ENCODE measurements around the gene SREBF1.

SREBF1 gene

DNA sequence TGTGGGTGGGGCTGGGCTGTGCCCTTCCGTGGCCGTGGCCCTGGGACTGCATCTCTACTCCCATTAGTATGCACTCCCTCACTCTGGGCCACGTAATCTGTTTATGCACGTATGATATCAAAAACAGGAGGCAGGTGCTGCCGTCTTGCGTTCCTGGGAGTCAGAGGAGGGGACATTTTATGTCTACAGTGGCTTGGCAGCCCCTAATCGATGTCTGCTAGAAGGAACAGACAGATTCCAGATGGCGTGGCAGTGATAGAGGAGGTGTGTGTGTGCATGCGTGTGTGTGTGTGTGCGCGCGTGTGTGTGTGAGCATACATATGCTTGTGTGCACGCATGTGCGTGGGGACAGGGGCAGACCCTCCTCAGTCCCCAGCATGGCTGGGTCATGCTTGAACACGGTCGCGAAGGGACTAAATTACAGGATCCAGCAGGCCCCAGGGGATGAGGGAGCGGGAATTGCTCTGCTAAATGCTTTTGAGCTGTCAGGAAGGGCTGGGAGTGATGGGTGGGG, 44.7 kb downstream of the SREBF1 start:
- no peak for DNase-seq

DNA sequence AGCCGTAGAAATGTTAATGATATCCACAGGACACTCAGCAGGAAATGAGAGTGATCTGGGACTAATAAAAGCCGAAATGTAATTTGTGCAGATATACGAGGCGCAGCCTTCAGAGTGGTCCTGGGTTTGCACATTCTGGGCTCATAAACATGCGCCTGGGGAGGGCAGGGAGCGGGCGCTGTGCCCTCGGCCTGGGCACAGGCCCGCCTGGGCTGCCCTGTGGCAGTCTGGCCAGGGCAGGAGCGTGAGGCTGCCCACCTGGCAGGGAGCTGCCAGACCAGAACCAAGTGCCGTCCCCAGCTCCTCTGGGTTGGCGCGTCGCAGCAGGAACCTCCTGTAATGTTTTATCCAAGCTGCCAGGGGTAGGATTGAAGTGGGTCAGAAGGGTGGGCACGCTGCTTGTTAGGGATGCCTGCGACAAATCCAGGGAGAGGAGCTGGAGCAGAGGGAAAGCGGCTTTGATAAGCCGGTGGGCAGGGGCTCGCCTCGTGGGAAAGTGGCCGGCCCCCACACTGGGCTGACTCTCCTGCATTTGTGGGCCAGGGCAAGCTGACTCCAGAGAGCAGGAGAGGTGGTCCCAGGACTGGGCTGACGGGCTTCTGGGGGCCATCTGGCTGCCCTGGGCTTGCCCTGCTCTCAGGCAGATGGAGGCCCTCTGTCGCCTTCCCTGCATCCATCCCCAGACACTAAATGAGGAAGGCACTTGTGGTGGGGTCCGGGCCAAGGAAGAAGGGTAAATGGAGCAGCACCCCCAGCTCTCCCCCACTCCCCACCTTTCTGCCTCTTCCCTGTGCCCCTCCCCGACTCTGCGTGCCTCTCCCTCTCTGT, 45.9 kb downstream of the SREBF1 start:
- DNase-seq: no peak

DNA sequence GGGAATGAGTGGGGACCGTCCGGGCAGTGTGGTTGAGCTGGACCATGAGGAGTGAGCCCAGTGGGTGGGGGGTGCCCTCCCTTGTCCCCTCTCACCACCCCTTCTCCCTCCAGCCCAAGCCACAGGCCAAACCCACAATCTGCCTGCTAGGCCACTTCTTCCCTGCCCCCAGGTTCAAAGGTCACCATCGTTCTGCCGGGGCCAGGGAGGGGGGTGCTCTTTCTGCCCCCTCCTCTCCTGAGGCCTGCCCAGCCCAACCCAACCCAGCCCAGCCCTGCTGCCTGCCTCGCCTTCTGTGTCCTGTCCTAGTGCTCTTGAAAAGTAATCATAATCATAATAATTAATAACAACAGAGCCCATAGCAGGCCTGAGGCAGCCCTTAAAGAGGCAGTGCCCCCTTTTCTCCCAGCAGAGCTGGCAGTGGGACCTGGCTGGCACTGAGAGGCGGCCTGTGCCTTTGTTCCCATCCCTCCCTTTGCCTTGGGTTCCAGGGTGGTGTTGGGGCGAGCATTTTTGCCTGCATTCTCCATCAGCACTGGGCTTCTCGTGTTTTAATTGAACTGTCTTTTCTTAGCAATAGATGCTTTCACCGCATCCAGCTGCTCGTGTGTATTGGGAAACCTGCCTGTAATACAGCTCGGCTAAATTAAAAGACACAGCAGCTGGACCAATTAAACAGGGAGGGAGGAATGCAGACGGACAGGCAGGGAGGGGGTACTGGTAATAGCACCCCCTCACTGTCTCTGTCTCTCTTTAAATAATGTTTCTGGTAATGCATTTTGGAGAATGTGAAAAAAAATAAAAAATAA, 46.8 kb downstream of the SREBF1 start:
- DNase-seq: no peak

DNA sequence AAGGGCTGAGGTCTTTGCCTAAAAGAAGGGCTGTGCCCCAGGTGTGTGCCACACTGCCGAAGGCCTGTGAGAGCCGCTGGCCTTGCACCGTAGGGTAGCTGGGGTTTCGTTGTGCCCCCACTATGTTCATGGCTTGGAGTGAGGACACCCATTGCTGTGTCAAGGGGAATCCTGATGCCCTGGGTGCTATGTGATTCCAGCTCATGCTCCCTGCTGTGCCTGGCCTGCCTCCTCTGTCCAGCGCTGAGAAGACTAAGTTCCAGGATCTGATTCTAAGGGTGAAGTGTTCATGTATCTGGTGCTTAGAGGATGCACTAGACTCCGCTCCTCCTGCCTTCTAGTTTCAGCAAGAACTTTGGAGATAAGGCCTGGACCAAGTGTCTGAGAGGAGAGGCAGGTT, 47.4 kb downstream of the SREBF1 start:
- DNase-seq: no peak

DNA sequence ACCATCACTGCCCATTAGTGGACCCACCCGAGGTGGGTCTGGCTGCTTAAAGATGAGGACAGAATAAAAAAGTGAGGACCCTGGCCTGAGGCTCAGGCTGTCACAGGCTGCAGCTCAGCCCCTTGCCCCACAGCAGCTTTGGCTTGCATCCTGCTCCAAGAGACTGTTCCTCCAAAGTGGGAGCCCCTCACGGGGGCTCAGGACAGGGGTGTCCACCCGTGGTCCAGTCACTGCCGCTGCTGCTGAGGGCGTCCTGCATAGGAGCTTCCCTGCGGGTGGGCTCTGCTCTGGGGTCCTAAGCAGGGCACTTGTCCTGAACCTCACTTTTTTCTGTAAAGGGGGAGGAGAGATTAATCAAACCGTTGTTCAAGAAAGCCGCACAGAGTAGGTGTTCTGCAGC, 47.8 kb downstream of the SREBF1 start:
- DNase-seq: no peak

DNA sequence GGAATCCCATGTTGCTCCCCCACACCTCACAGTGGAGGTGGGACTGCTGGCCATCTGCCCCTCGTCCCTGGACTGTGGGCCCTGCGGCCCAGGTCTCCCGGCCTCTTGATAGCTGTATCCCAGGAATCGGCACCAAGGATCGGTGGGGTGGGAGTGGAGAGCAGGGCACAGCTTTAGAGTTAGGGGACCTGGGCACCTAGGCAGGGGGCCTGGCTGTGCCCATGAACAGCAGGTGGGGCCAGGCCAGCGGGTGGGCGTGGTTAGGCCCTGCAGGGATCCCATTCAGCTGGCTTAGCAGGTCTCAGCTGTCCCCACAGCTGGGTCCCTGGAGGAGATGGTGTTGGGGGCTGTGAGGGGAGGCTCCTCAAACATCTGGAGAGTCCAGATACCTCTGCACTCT, 49.2 kb downstream of the SREBF1 start:
- no peak for DNase-seq

DNA sequence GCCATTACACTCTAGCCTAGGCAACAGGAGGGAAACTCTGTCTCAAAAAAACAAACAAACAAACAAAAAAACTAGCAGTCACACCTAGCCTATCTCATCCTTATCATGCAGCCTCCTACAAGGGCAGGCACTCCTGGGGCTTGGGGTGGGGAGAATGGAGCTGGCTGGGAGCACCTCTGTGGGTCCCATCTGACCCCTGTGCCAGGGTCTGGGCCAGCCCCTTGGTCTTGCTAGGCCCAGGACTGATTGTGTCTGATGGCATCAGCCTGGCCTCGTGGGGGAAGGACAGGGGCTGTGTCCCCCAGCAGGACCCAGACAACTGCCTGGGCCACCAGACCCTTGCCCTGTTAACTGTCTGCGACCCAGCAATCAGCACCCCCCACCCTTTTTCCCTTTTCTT, 49.8 kb downstream of the SREBF1 start:
- no peak for DNase-seq

DNA sequence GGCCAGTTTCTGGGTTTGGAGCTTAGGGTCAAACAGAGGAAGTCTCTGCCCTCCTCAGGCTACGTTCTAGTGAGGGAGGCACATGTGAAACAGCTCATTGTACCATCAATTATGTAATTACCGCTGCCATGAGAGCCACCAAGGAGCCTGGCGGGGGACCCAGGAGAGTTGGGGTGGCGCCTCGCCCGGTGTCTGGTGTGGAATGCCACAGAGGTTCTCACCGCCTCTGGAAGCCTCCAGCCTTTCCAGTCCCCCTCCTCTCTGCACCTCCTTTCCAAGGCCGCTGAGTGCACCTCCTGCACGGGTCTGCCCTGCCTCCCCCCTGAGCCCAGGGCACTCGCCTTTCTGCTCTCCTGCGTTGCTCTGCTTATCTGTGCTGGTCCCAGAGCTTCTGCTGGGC, 51.4 kb downstream of the SREBF1 start:
- DNase-seq: no peak

DNA sequence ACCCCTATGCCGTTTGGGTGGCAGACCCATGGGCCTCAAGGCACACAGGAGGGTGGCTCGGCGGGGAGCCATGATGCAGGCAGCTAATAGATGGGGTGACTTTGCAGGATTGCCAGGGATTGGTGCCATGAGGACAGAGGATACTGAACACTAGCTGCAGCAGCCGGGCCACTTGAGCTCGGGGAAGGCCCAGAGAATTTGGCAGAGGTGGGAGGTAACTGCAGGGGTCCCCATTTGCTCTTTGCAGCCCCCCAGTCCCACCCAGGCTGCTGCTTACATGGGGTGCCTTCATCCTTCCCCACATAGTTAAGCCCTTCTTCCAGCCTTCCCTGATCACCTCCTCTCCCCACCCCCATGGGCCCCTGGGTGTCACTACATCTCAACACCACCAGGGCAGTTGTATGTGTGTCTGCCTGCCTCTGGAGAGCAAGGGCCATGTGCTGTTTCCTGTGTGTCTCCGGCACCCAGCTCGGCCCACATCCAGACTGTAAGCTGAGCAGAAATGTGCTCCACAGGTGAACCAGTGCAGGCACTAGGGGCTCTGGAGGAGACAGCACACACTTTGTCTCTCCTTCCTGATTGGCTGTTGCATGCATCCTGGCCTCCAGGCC, 52.0 kb downstream of the SREBF1 start:
- peak; percentile 24 for DNase-seq

DNA sequence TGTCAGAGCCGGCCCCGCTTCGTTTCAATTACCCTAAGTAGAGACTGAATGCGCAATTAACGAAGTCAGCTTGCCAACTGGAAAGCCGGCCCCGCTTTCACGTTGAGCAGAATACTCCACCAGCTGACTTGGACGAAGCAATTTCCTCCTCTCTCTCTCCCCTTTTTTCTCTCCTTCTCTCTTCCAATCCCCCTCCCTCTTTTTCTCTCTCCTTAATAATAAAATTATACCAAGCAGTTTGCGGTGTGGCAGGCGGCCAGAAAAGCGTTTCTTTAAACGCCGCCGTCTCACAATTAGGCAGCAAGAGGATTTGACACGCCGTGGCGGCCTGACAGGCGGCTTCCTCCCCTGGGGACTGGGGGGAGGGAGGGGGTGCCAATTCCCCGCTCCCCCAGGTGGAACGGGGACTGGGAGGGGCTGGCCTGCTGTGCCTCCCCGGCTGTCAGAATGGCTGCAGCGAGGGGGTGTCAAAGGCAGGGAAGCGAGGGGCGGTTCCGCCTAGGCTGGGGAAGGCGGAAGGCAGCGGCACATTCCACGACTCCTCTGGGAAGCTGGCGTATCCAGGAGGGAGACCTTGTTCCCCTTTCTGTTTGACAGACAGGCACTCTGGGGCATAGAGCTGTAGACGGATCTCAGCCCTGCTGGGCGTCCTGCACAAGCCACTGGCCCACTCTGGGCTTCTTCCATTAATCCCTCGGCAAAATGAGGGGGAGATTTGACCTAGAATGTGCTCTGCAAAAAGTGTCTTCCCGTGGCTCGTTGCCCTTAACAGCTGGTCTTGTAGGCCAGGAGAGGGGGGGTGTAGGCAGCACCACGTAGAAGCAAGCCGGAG, 52.7 kb downstream of the SREBF1 start:
- DNase-seq: peak; percentile 57

DNA sequence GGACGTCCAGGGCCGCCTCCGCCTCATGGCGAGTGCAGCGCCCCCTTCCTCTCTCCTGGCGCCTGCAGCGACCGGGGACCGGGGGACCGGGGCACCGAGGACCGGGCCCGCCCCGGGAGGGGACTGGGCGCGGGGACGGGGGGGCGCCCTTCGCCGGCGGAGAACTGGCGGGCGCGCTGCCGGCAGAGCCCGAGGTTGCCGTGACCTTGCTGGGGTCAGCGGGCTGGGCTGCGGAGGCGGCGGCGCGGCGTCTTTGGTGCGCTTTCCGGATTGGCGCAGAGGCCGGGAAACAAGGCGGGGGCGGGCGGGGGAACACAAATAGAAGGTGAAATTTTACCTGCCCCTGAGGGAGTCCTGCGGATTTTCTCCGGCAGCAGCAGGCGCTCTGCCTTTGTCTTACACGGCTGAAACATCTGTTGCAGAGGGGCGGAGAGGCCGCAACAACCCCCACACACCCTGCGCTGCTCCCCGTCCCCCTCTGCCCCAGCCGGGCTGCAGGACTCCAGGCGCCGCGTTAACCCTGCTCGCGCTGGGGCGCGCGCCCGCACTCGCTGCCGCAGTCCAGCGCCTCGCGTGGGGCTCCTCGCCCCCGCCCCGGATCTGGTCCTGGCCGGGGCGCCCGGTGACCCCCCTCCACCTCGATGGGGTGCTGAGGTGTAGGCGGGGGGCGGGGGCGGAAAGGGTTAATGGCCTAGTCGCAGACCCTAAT, 53.5 kb downstream of the SREBF1 start:
- DNase-seq: no peak

DNA sequence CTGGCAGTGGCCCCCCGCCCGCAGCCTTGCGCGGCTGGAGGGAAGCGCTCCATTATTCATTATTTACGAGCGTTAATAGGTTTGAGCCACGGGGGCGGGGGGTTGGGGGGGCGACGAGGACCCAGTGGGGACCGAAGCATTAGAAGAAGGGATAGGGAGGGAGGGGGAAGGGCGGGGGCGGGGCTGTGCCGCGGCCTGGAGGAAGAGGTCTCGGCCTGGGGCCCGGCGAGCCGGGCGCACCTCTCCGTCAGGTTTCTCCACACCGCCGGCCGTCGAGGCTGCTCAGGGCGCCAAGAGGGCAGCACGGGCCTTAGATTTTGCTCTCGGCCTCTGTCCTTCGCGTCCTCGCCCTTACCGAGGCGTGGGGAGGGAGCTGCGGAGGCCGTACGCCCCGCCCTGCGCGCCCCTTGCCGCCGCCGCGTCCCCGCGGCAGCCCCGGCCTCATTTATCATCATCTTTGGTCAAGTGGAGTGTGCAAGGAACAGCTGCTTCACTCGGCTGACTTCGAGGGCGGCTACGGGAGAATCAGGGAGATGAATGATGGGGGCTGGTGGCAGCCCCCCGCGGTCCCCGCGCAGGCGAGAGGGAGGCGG, 54.2 kb downstream of the SREBF1 start:
- no peak for DNase-seq

DNA sequence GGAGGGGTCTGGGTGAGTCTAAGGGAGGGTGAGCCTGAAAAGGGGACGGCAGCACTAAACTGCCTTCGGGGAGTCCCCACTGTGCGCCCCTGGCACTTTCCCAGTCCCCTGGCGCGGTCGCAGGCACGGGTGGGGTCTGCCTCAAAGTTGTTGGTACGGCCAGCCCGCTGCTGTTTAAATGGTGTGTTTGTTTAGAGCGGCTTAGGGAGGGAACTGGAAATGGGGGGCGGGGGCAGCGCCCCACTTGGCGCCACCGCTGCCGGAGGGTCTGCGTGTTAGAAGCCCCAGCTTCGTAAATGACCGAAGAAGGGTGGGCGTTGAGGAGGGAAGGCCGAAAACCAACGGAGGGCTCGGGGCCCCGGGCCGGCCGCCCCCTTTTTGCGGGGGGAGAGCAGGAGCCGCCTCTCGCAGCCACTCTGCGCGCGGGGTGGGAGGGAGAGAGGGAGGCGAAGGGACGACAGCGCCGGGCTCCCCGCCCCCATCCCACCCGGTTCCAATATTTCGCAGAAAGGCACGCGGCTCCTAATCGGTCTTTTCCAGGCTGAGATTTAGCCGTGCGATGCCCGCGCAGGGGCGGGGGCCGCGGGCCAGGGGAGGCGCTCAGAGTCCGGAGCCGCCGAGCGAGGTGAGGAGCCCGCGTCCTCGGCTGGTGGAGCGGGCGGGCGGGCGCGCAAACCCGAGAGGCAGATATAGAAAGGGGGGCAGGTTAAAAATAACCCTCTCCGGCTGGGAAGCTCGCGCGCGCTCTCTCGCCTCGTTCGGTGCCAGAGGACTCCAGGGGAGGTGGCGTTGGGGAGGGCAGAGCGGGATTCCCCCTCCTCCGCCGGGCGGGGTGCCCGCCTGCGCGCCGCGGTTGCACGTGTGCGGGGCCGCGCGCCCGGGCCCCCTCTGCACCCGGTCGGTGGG, 54.9 kb downstream of the SREBF1 start:
- DNase-seq: peak; percentile 15

DNA sequence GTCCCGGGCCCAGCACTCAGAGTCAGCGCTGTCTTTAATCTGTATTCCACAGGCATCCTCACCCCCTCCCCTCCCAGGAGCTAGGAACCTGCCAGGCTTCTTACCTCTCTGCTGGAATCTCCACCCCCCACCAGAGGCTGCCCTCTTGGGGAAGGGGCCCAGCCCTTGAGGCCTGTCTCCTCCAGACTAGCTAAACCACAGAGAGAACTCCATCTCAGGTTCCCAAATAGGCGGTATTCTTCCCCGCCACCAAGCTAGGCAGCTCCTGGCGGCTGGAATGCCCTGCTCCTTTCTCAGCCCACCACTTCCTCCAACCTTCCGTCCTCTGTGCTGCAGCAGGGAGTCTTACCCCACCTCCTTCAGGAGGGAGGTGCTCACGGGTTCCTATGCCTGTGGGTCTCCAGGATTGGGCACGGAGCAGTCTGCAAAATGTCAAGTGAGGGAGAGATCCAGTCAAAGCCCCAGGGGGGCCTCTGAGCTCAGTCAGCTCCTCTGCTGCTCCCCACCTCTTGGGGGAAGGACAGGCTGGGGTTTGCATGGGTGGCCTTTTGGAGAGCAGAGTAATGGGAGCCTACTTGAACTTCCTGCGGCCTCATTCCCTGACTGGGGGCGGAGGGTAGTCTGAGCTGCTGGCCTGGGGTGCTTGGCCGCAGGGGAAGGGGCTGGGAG, 55.7 kb downstream of the SREBF1 start:
- DNase-seq: no peak

DNA sequence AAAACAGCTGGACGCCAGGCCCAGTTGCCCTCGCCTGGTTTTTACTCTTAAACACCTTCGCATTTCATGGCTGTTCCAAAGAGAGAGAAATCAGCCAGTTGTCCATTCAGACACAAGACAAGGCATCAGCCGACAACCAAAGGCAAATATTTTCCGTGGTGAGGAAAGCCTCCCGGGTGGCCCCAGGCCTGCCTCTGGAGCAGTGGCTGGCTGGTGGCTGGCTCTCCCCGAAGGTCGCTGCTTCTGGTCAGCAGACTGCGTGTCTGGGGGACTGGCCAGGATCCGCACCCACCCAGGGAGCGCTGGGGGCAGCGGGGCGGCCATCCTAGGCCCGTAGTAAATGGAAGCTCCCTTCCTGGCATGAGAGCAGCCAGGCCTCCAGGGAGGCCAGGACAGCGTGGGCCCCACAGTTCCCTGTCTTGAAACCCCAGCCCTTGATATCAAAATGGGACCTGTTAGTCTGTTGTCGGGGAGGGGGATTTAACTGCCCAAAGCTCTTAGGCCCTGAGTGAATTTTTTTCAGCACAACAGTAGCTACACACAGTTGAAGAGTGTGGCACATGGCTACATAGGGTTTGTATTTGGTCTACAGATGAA, 57.7 kb downstream of the SREBF1 start:
- DNase-seq: no peak

DNA sequence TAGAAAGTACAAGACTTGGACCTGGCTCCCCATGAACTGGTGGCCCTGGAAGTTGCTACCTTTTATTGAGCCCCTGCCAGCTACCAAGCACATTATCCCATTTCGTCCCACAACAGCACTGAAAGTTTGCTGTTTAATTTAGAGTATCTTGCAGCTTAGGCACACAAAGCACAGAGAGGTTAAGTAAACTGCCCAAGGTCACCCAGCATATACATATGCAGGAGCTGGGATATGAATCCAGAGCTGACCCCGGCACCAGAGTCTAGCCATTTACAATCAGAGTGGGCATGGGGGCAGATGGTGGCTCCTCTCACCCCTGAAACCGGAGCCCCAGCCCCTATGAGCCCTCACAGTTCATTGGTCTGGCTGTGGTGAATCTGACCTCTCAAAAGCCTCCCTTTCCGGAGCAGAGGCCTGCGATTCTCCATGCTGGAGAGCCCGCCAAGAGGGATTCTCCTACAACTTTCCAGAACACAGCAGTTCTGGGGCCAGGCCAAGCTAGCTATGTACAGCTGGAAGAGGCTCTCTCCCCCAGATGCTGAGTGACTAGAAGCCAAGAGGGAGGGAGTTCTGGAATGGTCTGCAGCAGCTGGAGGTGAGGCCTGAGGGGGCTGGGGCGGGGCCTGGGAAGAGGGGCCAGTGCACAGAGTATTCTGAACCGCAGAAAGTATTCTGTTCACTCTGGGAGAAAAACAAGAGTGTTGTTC, 58.3 kb downstream of the SREBF1 start:
- DNase-seq: no peak

DNA sequence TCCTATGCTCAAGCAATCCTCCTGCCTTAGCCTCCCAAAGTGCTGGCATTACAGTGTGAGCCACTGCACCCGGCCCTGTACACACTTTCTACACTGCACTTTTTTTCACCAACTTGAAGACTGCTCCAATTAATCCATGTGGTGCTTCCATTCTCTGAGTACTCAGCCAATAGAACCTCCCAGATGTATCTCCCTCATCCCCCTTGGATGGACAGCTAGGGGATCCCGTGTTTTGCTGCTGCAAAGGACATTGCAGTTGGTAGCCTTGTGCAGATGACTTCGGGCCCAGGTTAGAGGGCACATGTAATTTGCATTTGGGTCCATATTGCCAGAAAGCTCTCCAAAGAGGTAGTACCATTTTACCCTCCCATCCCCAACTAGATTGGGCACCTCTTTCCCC, 59.9 kb downstream of the SREBF1 start:
- DNase-seq: no peak

DNA sequence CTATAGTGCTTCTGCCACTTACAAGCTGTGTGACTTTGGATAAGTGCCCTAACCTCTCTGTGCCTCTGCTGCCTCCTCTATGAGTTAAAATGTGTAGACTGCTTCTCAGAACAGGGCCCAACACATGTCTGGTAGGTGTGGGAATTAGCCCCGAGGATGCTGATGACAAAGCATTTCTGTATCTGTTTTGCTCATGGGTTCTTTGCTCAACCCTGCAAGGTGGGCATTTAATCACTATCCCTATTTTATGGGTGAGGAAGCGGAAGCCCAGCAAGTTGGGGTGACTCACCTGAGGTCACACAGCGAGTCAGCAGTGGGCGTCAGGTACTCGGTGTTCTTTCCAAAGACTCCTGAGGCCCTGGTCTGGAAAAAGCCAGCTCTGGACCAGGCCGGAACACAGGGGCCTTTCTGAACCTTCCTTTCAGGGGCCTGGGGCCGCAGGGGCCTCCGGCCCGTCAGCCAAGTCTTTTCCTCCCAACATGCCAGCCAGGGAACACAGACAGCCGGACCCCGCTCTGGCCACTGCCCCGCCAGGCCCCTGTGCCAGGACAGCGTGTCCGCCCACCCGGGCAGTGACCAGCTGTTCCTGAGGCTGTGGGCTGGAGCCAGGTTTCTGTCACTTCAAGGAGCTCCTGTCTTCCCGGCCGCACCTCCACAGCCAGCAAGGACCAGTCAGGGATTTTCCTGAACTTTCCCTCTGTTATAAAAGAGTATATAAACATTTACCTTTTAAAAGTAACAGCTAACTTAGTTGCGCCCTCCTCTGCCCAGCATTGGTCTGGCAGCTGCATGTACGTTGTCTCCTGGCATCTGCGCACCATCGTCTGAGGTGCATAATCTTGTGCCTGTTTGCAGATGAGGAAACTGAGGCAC, 62.5 kb downstream of the SREBF1 start:
- no peak for DNase-seq
